Activated CD8-positive, alpha-beta memory T cell treated with anti-CD3 and anti-CD28 coated beads, Interleukin-2, amount 10 ng/mL, durations not matched to agents 7 days and 5 days (primary cell): Measurements from ENCODE around the gene ADGRL3. TPM values are rescaled to one million over a fixed set of nuclear protein-coding genes. Genes with fewer than 3 reads are reported as not detected.

Experiments used
- ATAC-seq: fragments of 150-1000 bp; cut with Tn5 transposase; one replicate; pipeline ENCODE4 v1.10.0; 2021; ENCODE audit warnings: moderate library complexity
- CTCF ChIA-PET: fragments of 350-600 bp; sonication (Branson Sonifier 250); formaldehyde crosslinking; loops from one replicate; lab custom pipeline; 2021; ENCODE audit warnings: antibody characterized with exemption; lab: Charles Lee
- DNase-seq: peaks from one replicate; pipeline ENCODE4 v3.0.0-alpha.2; 2020
- H3K27ac Mint-ChIP-seq: one replicate; pipeline ENCODE4 v1.8.0; 2021; ENCODE audit warnings: mild to moderate bottlenecking, mixed read lengths
- H3K27me3 Mint-ChIP-seq: one replicate; pipeline ENCODE4 v1.8.0; 2021; ENCODE audit warnings: mixed read lengths
- H3K36me3 Mint-ChIP-seq: one replicate; pipeline ENCODE4 v1.8.0; 2021; ENCODE audit warnings: mild to moderate bottlenecking, mixed read lengths
- H3K4me1 Mint-ChIP-seq: one replicate; pipeline ENCODE4 v1.8.0; 2021; ENCODE audit warnings: mixed read lengths
- H3K4me3 Mint-ChIP-seq: one replicate; pipeline ENCODE4 v1.8.0; 2021; ENCODE audit warnings: mild to moderate bottlenecking, moderate library complexity, mixed read lengths
- H3K9me3 Mint-ChIP-seq: one replicate; pipeline ENCODE4 v1.8.0; 2022; ENCODE audit warnings: low read depth, mixed read lengths
- total RNA-seq, 2 experiments: library from RNA; stranded (reverse); gene quantifications; one replicate each; pipeline ENCODE4 v1.2.3, GENCODE V29; 2021

ADGRL3 gene
- total RNA-seq, 2 experiments from 2014 or later, result not detected

DNA sequence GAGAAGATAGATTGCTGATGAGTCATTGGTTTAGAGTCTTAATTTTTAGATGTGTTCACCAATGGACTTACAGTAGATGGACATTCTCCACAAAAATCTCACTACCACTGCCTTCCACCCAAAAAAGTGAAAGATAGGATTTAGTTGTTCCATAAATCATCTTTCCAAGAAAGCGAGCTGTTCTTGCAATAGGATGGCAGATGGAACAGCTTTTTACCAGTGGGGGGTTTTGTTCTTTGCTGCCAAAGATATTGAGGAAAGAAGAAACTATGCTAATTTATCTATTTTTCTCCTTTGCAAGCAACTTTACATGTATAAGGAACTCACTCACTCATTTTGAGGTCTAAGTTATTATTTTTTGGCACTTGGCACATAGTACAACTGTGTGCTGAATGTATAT lies 109.5 kb downstream of the ADGRL3 start:
- Mint-ChIP-seq H3K36me3 (no peaks in the 10 kb centered on the region), H3K27me3 (no peaks in the 10 kb centered on the region), H3K4me3 (no peak overlapping the region), H3K27ac (no peak overlapping the region), H3K4me1 (no peaks in the 10 kb centered on the region), H3K9me3 (peaks cover 3% of the 10 kb centered on the region)
- no peak for DNase-seq
- CTCF ChIA-PET, result no interaction called here
- ATAC-seq, result no peak

GRCh38 chr4:61312526-61312925 lies 112.4 kb downstream of the ADGRL3 start:
- H3K9me3 Mint-ChIP-seq, result peaks cover 5% of the 10 kb centered on the region
- H3K36me3 Mint-ChIP-seq, result no peaks in the 10 kb centered on the region
- H3K27ac Mint-ChIP-seq, result no peak overlapping the region
- CTCF ChIA-PET, result no interaction called here
- DNase-seq (no peak), ATAC-seq (no peak)
- H3K4me1 Mint-ChIP-seq, result no peaks in the 10 kb centered on the region
- H3K27me3 Mint-ChIP-seq, result no peaks in the 10 kb centered on the region
- no peak overlapping the region for H3K4me3 Mint-ChIP-seq

DNA sequence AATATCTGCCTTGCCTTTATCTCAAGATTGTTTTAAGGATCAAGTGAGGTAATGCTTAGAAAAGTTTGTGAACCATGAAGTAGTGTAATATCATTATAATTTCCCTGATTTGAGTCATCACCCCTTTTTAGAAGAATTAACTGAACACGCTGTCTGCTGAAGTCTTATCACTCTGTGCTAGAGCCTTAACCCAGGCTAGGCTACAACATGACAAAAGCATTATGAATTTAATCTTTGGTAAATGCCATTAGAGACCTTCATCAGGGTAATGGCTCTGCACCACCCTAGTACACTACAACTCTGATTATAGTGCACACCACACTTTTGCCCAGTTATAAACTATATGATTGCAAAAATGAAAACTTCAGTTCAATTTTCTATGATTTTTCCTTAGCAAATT lies 118.3 kb downstream of the ADGRL3 start:
- Mint-ChIP-seq H3K4me1 (no peaks in the 10 kb centered on the region), H3K27me3 (no peaks in the 10 kb centered on the region), H3K27ac (no peak overlapping the region), H3K36me3 (no peaks in the 10 kb centered on the region), H3K9me3 (peaks cover 9% of the 10 kb centered on the region), H3K4me3 (no peak overlapping the region)
- ATAC-seq (no peak), DNase-seq (no peak)
- CTCF ChIA-PET, result no interaction called here

- H3K27me3 Mint-ChIP-seq, result no peaks in the 10 kb centered on the region
- ATAC-seq (no peak), DNase-seq (no peak)
- H3K9me3 Mint-ChIP-seq, result peaks cover 13% of the 10 kb centered on the region
- no peaks in the 10 kb centered on the region for H3K4me1 Mint-ChIP-seq
- H3K27ac Mint-ChIP-seq, result no peak overlapping the region
- H3K36me3 Mint-ChIP-seq, result no peaks in the 10 kb centered on the region
- CTCF ChIA-PET, result no interaction called here
- no peak overlapping the region for H3K4me3 Mint-ChIP-seq
Measured at GRCh38 chr4:61319156-61319555, 119.0 kb downstream of the ADGRL3 start.

GRCh38 chr4:61320154-61320553 lies 120.0 kb downstream of the ADGRL3 start:
- ATAC-seq (no peak), DNase-seq (no peak)
- Mint-ChIP-seq H3K27ac (no peak overlapping the region), H3K36me3 (no peaks in the 10 kb centered on the region), H3K27me3 (no peaks in the 10 kb centered on the region), H3K4me1 (no peaks in the 10 kb centered on the region), H3K9me3 (peaks cover 11% of the 10 kb centered on the region), H3K4me3 (no peak overlapping the region)
- CTCF ChIA-PET, result no interaction called here

DNA sequence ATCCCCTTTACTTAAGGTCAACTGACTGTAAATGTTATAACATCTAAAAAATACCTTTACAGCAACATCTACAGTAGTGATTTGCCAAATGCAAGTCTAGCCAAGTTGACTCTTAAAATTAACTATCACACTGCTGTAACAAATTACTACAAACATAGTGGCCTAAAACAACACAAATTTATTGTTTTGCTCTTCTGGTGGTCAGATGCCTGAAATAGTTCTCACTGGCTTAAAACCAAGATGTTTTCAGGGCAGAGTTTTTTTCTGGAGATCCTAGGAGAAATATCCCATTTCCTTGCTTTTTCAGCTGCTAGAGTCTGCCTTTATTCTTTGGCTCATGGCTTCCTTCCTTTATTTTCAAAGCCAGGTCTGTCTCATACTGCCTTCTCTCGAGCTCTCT lies 120.5 kb downstream of the ADGRL3 start:
- Mint-ChIP-seq H3K27me3 (no peaks in the 10 kb centered on the region), H3K36me3 (no peaks in the 10 kb centered on the region), H3K9me3 (peaks cover 11% of the 10 kb centered on the region), H3K4me3 (no peak overlapping the region), H3K27ac (no peak overlapping the region), H3K4me1 (no peaks in the 10 kb centered on the region)
- CTCF ChIA-PET, result no interaction called here
- no peak for ATAC-seq
- DNase-seq, result no peak

DNA sequence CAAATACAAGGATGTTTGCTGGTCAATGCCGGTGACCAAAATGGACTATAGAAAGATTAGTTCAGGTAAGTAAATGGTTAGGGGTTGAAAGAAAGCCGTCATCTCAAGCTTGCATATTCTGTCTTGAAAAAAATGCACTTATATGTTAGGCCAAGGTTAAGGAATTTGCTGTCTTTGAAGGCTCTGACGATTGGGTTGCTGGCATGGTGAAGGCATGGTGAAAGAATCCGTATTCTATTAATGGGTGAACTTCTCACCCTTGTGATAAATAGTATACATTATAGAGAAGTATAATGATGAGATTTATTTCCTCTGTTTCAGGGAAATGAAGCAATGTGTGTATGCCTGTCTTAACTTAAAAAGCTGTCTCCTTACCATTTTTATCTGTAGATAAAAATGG lies 132.6 kb downstream of the ADGRL3 start:
- H3K36me3 Mint-ChIP-seq, result no peaks in the 10 kb centered on the region
- CTCF ChIA-PET, result no interaction called here
- ATAC-seq (no peak), DNase-seq (no peak)
- no peaks in the 10 kb centered on the region for H3K27me3 Mint-ChIP-seq
- H3K9me3 Mint-ChIP-seq, result peaks cover 12% of the 10 kb centered on the region
- no peak overlapping the region for H3K4me3 Mint-ChIP-seq
- H3K27ac Mint-ChIP-seq, result no peak overlapping the region
- H3K4me1 Mint-ChIP-seq, result no peaks in the 10 kb centered on the region

DNA sequence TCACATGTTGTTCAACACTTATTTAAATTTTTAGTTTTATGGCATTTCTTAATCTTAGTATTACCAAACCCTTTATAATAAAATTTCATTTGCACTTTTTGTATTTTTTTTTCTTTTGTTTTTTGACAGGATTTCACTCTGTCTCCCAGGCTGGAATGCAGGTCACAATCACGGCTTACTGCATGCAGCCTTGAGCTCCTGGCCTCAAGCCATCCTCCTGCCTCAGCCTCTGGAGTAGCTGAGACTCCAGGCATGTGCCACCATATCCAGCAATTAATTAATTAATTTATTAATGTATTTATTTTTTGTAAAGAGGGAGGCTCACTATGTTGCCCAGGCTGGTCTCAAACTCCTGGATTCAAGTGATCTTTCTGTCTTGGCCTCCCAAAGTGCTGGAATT lies 133.4 kb downstream of the ADGRL3 start:
- H3K9me3 Mint-ChIP-seq, result peaks cover 13% of the 10 kb centered on the region
- no peak overlapping the region for H3K4me3 Mint-ChIP-seq
- CTCF ChIA-PET, result no interaction called here

GRCh38 chr4:61335241-61335763 lies 135.2 kb downstream of the ADGRL3 start:
- CTCF ChIA-PET, result no interaction called here
- ATAC-seq, result no peak
- no peaks in the 10 kb centered on the region for H3K36me3 Mint-ChIP-seq
- H3K27me3 Mint-ChIP-seq, result no peaks in the 10 kb centered on the region
- no peak overlapping the region for H3K4me3 Mint-ChIP-seq
- no peak for DNase-seq
- H3K9me3 Mint-ChIP-seq, result peaks cover 8% of the 10 kb centered on the region
- H3K27ac Mint-ChIP-seq, result no peak overlapping the region
- no peaks in the 10 kb centered on the region for H3K4me1 Mint-ChIP-seq

More for the DNA sequence above, 133.4 kb downstream of the ADGRL3 start:
- no peaks in the 10 kb centered on the region for H3K4me1 Mint-ChIP-seq
- ATAC-seq, result no peak
- H3K36me3 Mint-ChIP-seq, result no peaks in the 10 kb centered on the region
- H3K27me3 Mint-ChIP-seq, result no peaks in the 10 kb centered on the region
- no peak for DNase-seq
- H3K27ac Mint-ChIP-seq, result no peak overlapping the region

- H3K27me3 Mint-ChIP-seq, result no peaks in the 10 kb centered on the region
- H3K9me3 Mint-ChIP-seq, result peaks cover 7% of the 10 kb centered on the region
- no peaks in the 10 kb centered on the region for H3K4me1 Mint-ChIP-seq
- CTCF ChIA-PET, result no interaction called here
- DNase-seq (no peak), ATAC-seq (no peak)
- no peak overlapping the region for H3K27ac Mint-ChIP-seq
- H3K4me3 Mint-ChIP-seq, result no peak overlapping the region
- H3K36me3 Mint-ChIP-seq, result no peaks in the 10 kb centered on the region
Measured at GRCh38 chr4:61336488-61336887, 136.4 kb downstream of the ADGRL3 start.

DNA sequence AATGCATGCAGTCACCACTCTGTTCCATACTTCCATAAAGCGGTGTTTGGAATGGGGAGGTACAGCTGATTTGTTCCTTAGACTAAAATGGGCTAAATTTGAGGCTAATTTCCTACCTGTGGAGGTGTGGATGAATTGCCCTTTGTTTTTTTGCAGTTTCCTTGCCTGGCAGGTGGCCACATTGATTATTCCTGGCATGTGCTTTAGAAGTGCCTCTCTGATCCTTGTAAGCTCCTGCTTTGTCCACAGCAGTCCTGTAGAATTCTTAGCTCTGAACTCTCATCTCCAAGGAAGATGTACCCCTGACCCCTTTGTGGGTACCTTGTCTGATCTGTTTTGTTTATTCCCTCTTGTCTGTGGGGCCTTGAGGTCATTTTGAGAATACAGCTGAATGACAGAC lies 136.8 kb downstream of the ADGRL3 start:
- no peak for DNase-seq
- H3K27me3 Mint-ChIP-seq, result no peaks in the 10 kb centered on the region
- no peak for ATAC-seq
- no peaks in the 10 kb centered on the region for H3K4me1 Mint-ChIP-seq
- no peaks in the 10 kb centered on the region for H3K36me3 Mint-ChIP-seq
- H3K4me3 Mint-ChIP-seq, result no peak overlapping the region
- CTCF ChIA-PET, result no interaction called here
- H3K27ac Mint-ChIP-seq, result no peak overlapping the region
- H3K9me3 Mint-ChIP-seq, result peaks cover 7% of the 10 kb centered on the region

GRCh38 chr4:61342061-61342460 lies 141.9 kb downstream of the ADGRL3 start:
- no peak overlapping the region for H3K4me3 Mint-ChIP-seq
- CTCF ChIA-PET, result no interaction called here
- ATAC-seq (no peak), DNase-seq (no peak)
- no peak overlapping the region for H3K27ac Mint-ChIP-seq
- H3K4me1 Mint-ChIP-seq, result no peaks in the 10 kb centered on the region
- no peaks in the 10 kb centered on the region for H3K36me3 Mint-ChIP-seq
- H3K9me3 Mint-ChIP-seq, result peaks cover 3% of the 10 kb centered on the region
- H3K27me3 Mint-ChIP-seq, result no peaks in the 10 kb centered on the region

- no peaks in the 10 kb centered on the region for H3K36me3 Mint-ChIP-seq
Measured at GRCh38 chr4:61350932-61351331, 150.8 kb downstream of the ADGRL3 start.

DNA sequence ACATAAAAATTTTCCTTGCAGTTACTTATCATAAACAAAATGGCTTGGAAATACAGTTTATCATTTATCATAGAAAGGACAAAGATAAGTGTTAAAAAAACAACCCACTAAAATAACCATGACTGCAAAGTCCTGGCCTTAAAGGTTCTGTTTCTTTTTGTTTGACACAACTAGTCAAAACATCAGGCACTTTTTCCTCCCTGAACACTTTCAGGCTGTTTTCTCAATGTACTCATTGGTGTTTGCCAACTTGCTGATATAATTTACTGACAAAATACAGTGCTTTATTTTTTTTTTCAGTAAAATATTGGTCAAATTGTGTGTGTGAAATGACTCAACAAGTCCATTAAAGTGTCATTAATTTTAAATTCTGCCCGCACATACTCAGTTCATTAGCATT lies 156.6 kb downstream of the ADGRL3 start:
- ATAC-seq (no peak), DNase-seq (no peak)
- H3K27me3 Mint-ChIP-seq, result no peaks in the 10 kb centered on the region
- CTCF ChIA-PET, result no interaction called here
- H3K27ac Mint-ChIP-seq, result no peak overlapping the region
- no peaks in the 10 kb centered on the region for H3K36me3 Mint-ChIP-seq
- H3K4me3 Mint-ChIP-seq, result no peak overlapping the region
- no peaks in the 10 kb centered on the region for H3K4me1 Mint-ChIP-seq
- H3K9me3 Mint-ChIP-seq, result peaks cover 10% of the 10 kb centered on the region

More at GRCh38 chr4:61350932-61351331, 150.8 kb downstream of the ADGRL3 start:
- Mint-ChIP-seq H3K27ac (no peak overlapping the region), H3K4me1 (no peaks in the 10 kb centered on the region), H3K4me3 (no peak overlapping the region), H3K9me3 (peaks cover 5% of the 10 kb centered on the region), H3K27me3 (no peaks in the 10 kb centered on the region)
- no peak for DNase-seq
- CTCF ChIA-PET, result no interaction called here
- ATAC-seq, result no peak

- peaks cover 11% of the 10 kb centered on the region for H3K9me3 Mint-ChIP-seq
- DNase-seq, result no peak
- CTCF ChIA-PET, result no interaction called here
- no peak for ATAC-seq
- H3K27me3 Mint-ChIP-seq, result no peaks in the 10 kb centered on the region
- H3K4me1 Mint-ChIP-seq, result no peaks in the 10 kb centered on the region
- H3K4me3 Mint-ChIP-seq, result no peak overlapping the region
- H3K36me3 Mint-ChIP-seq, result no peaks in the 10 kb centered on the region
- no peak overlapping the region for H3K27ac Mint-ChIP-seq
Measured at GRCh38 chr4:61359301-61359700, 159.2 kb downstream of the ADGRL3 start.
